Gastroesophageal sphincter (tissue), 4 donors: ENCODE measurements around the gene KRTAP10-11. TPM values are rescaled to one million over a fixed set of nuclear protein-coding genes. Genes with fewer than 3 reads are reported as not detected.
"Not testable (repeated sequence)": the region's sequence is repeated elsewhere in the genome, so short reads cannot be mapped to it uniquely, and the experiment has no call there.

Experiments used
- ATAC-seq: fragments of 150-250 bp; one replicate; pipeline ENCODE4 v1.9.1; 2016; ENCODE audit warnings: mild to moderate bottlenecking, moderate library complexity
- H3K27ac ChIP-seq, 4 donors: fragments of 200-600 bp; sonication (generic) in 3 of 4; 1 replicate in 3 of 4; 2 replicates in 1 of 4; pipeline ENCODE4 v1.5.1; 2016 to 2019
- H3K27me3 ChIP-seq: fragments of 200-600 bp; sonication (generic); one replicate; pipeline ENCODE4 v1.5.1; 2019
- H3K36me3 ChIP-seq, 2 donors: fragments of 200-600 bp; sonication (generic); one replicate each; pipeline ENCODE4 v1.5.1; 2019; ENCODE audit warnings: control low read depth in 1 of 2
- H3K4me1 ChIP-seq, 3 donors: fragments of 200-600 bp; sonication (generic); 1 replicate in 2 of 3; 2 replicates in 1 of 3; pipeline ENCODE4 v1.5.1; 2016 to 2019; ENCODE audit warnings: control low read depth in 2 of 3
- H3K4me3 ChIP-seq, 2 donors: fragments of 200-600 bp; sonication (generic); one replicate each; pipeline ENCODE4 v1.5.1; 2019; ENCODE audit warnings: mild to moderate bottlenecking in 1 of 2, moderate library complexity in 1 of 2
- H3K9me3 ChIP-seq, 3 donors: fragments of 200-600 bp; sonication (generic); one replicate each; pipeline ENCODE4 v1.5.1; 2017 to 2019; ENCODE audit warnings: control low read depth in 2 of 3
- CTCF ChIP-seq, 4 experiments: fragments of 200-600 bp in 2 of 4; fragments of 450-650 bp in 2 of 4; sonication (generic) in 1 of 4; IDR thresholded peaks; one replicate each; pipeline ENCODE4 v1.5.1; 2017 to 2019; ENCODE audit warnings: antibody characterized with exemption in 4 of 4, mild to moderate bottlenecking in 2 of 4, moderate library complexity in 2 of 4
- EP300 ChIP-seq: sonication (generic); formaldehyde crosslinking; IDR thresholded peaks from one replicate; pipeline ENCODE4 v1.6.1; 2017; ENCODE audit warnings: antibody characterized with exemption, mild to moderate bottlenecking
- POLR2A ChIP-seq, 2 donors: fragments of 450-650 bp; IDR thresholded peaks; one replicate each; pipeline ENCODE4 v1.6.1; 2017; ENCODE audit warnings: antibody characterized with exemption in 2 of 2, mild to moderate bottlenecking in 2 of 2, moderate library complexity in 1 of 2
- POLR2AphosphoS5 ChIP-seq: sonication (generic); formaldehyde crosslinking; IDR thresholded peaks from one replicate; pipeline ENCODE4 v1.6.1; 2017; ENCODE audit warnings: antibody characterized with exemption
- WGBS, 2 donors: methylation state at CpG; one replicate each; pipeline ENCODE4 v1.1.5; 2018; ENCODE audit warnings: low coverage in 1 of 2; 5-methylcytosine and 5-hydroxymethylcytosine counted together
- total RNA-seq, 4 donors: library from RNA; depleted of rRNA; stranded (reverse); fragments of >200 nt; gene quantifications; one replicate each; pipeline ENCODE4 v1.1.0, GENCODE V29; 2016

The KRTAP10-11 gene
- total RNA-seq, 4 donors from 2014 or later: not detected

GRCh38 chr21:44602463-44602850 lies 43.8 kb upstream of the KRTAP10-11 start:
- Histone ChIP-seq H3K4me3 (no peak overlapping the region), H3K27me3 (peaks cover 89% of the 10 kb centered on the region), H3K4me1 (no peaks in the 10 kb centered on the region), H3K27ac (no peak overlapping the region), H3K9me3 (peaks cover 0 to 12% (median 0%) of the 10 kb centered on the region in 3 donors), H3K36me3 (no peaks in the 10 kb centered on the region)
- no peak for ATAC-seq
- WGBS, 2 donors: no CpG with 5 or more reads among the region's 21 CpGs
- TF ChIP-seq EP300 (no peak), POLR2AphosphoS5 (no peak), POLR2A (IDR thresholded peaks at IDR 0.05) (no peak), CTCF (IDR thresholded peaks at IDR 0.05) (no peak)

DNA sequence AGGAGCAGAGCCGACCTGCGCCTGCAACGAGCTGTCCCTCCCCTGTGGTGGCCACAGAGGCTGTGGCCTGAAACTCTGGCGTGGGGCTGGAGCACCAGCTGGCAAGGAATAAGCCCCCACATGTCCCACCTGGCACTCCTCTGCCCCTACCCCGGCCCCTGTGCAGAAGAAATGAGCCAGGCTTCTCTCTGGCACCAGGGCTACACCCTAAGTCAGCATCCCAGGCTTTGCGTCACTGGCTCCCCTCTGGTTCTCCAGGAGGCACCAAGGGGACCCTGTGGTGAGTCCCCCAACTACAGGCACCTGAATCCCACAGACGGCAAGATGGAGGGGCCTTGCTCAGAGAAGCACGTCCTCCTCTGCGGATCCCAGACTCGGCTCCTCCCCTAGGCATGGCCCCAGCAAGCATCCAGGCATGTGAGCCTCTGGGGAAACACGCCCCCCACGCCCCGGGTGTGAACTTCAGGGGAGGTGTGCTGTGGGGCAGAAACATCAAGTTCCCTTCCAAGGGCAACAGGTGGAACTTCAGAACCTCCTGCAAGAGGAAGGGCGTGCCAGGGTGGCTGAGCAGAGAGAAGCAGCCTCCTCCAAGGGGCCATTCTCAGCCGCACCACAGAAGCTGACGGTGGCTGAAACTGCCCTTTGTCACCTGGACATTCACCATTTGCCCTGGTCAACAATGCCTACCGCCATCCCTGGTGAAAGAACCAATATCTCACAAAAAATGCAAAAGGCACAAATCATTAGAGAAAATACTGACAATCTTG lies 42.9 kb upstream of the KRTAP10-11 start:
- no peak for ATAC-seq

GRCh38 chr21:44603911-44604310 lies 42.3 kb upstream of the KRTAP10-11 start:
- 53 to 100% methylated on average over 2 to 3 of the region's 8 CpGs for WGBS, 2 donors
- Histone ChIP-seq H3K4me1 (no peaks in the 10 kb centered on the region), H3K4me3 (no peak overlapping the region), H3K27me3 (peaks cover 84% of the 10 kb centered on the region), H3K27ac (no peak overlapping the region), H3K9me3 (peaks cover 0 to 4% (median 0%) of the 10 kb centered on the region in 3 donors), H3K36me3 (no peaks in the 10 kb centered on the region)
- TF ChIP-seq CTCF (IDR thresholded peaks at IDR 0.05) (no peak), EP300 (no peak)
- no peak for ATAC-seq

More for the DNA sequence above, 42.9 kb upstream of the KRTAP10-11 start:
- H3K36me3 ChIP-seq: no peaks in the 10 kb centered on the region
- H3K4me3 ChIP-seq: no peak overlapping the region
- H3K4me1 ChIP-seq: no peaks in the 10 kb centered on the region
- no peak overlapping the region for H3K27ac ChIP-seq
- H3K9me3 ChIP-seq: peaks cover 0 to 7% (median 0%) of the 10 kb centered on the region in 3 donors
- peaks cover 90% of the 10 kb centered on the region for H3K27me3 ChIP-seq
- TF ChIP-seq POLR2AphosphoS5 (no peak), EP300 (no peak), CTCF (IDR thresholded peaks at IDR 0.05) (no peak), POLR2A (IDR thresholded peaks at IDR 0.05) (no peak)
- 7 to 33% methylated on average over 3 of the region's 17 CpGs for WGBS, 2 donors

DNA sequence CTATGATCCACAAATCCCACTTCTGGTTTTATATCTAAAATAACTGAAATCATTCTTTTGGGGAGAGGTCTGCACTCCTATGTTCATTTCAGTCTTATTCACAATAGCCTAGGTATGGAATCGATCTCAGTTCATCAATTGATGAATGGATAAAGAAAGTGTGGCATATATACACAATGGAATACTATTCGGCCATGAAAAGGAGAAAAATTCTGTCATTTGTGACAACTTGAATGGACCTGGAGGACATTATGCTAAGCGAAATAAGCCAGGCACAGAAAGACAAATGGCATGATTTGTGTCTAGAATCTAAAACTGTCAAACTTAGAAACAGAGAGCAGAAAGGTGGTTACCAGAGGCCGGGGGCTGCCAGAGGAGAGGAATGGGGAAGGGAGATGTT lies 39.7 kb upstream of the KRTAP10-11 start:
- 52 to 73% methylated on average over 4 of the region's 4 CpGs for WGBS, 2 donors
- Histone ChIP-seq H3K27me3 (peaks cover 70% of the 10 kb centered on the region), H3K9me3 (peaks cover 0 to 28% (median 0%) of the 10 kb centered on the region in 3 donors), H3K36me3 (no peaks in the 10 kb centered on the region), H3K4me1 (no peaks in the 10 kb centered on the region), H3K27ac (no peak overlapping the region), H3K4me3 (no peak overlapping the region)
- no peak for ATAC-seq
- TF ChIP-seq CTCF (IDR thresholded peaks at IDR 0.05) (no peak), EP300 (no peak), POLR2AphosphoS5 (no peak), POLR2A (IDR thresholded peaks at IDR 0.05) (no peak)

DNA sequence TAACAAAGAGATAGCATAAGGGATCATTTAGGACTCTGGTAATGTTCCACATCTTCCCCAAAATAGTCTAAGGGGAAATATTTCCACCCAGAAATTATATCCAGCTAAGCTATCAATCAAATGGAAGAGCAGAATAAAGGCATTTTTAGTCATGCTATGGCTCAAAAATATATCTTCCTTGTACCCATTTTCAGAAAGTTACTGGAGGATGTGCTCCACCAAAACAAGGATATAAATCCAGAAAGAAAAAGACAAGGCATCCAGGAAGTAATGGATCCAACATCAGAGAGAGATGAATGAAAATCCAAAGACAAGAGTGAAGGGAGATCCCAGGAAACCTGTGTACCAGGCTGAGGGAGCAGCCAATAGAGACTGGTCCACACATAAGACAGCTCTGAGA lies 37.0 kb upstream of the KRTAP10-11 start:
- Histone ChIP-seq H3K4me1 (no peaks in the 10 kb centered on the region), H3K9me3 (peaks cover 0 to 37% (median 0%) of the 10 kb centered on the region in 3 donors), H3K27ac (no peak overlapping the region), H3K27me3 (peaks cover 70% of the 10 kb centered on the region), H3K4me3 (no peak overlapping the region), H3K36me3 (no peaks in the 10 kb centered on the region)
- no peak for ATAC-seq
- TF ChIP-seq POLR2AphosphoS5 (no peak), CTCF (IDR thresholded peaks at IDR 0.05) (no peak), EP300 (no peak), POLR2A (IDR thresholded peaks at IDR 0.05) (no peak)

GRCh38 chr21:44610157-44610843 lies 35.9 kb upstream of the KRTAP10-11 start:
- Histone ChIP-seq H3K27me3 (peaks cover 73% of the 10 kb centered on the region), H3K9me3 (peaks cover 0 to 37% (median 0%) of the 10 kb centered on the region in 3 donors)
- 93 to 95% methylated on average over 4 of the region's 7 CpGs for WGBS, 2 donors
- ATAC-seq, H3K4me1 ChIP-seq, H3K36me3 ChIP-seq, H3K4me3 ChIP-seq, H3K27ac ChIP-seq: not testable (repeated sequence)
